ENCODE data around the gene ZNF778.

- no peak for TF ChIP-seq CTCF (tag by site-specific recombination; IDR thresholded peaks at IDR 0.05)
- TF ChIP-seq ZNF138 (tag by site-specific recombination; IDR thresholded peaks at IDR 0.05; ENCODE audit: borderline replicate concordance), result no peak
- TF ChIP-seq REPIN1 (tag by site-specific recombination; IDR thresholded peaks at IDR 0.05; ENCODE audit: low read depth), result no peak
- no peak for TF ChIP-seq ZNF121 (tag by site-specific recombination; IDR thresholded peaks at IDR 0.05)
- no peak for TF ChIP-seq ZBTB20 (tag by site-specific recombination; IDR thresholded peaks at IDR 0.05)
- TF ChIP-seq, protein P1, sequence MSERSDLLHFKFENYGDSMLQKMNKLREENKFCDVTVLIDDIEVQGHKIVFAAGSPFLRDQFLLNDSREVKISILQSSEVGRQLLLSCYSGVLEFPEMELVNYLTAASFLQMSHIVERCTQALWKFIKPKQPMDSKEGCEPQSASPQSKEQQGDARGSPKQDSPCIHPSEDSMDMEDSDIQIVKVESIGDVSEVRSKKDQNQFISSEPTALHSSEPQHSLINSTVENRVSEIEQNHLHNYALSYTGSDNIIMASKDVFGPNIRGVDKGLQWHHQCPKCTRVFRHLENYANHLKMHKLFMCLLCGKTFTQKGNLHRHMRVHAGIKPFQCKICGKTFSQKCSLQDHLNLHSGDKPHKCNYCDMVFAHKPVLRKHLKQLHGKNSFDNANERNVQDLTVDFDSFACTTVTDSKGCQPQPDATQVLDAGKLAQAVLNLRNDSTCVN (tag by site-specific recombination; optimal IDR thresholded peaks at IDR 0.05), result no peak
- no peak for TF ChIP-seq ZNF302 (tag by site-specific recombination; IDR thresholded peaks at IDR 0.05; ENCODE audit: low read depth)
- no peak for TF ChIP-seq ELK4 (IDR thresholded peaks at IDR 0.05; ENCODE audit: borderline replicate concordance, low read depth, low read length)
- no peak for TF ChIP-seq ZNF274 (IDR thresholded peaks at IDR 0.05; ENCODE audit: low read length)
- TF ChIP-seq ZNF274 (tag by site-specific recombination; IDR thresholded peaks at IDR 0.05; ENCODE audit: borderline replicate concordance), result no peak
- TF ChIP-seq ZNF670 (tag by site-specific recombination; IDR thresholded peaks at IDR 0.05; ENCODE audit: low read depth), result no peak
These were observed 55.1 kb downstream of the ZNF778 start for GRCh38 chr16:89272631-89273030.
